ENCODE results near the gene JMJD1C.

DNA sequence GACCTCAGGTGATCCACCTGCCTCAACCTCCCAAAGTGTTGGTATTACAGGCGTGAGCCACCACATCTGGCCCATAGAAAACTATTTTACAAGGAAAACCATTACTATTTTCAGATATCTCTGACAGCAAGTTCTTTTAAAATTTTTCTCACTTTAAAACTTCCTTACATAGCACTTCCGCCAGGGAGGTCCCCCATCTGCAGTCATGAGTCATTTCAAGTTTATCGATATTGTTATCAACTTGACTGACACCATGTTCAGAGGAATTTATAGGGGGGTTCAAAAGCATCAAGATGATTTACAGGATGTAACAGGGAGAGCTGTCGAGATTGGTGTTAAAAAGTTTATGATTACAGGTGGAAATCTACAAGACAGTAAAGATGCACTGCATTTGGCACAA lies 243.8 kb downstream of the JMJD1C start:
- TF ChIP-seq, protein P1, sequence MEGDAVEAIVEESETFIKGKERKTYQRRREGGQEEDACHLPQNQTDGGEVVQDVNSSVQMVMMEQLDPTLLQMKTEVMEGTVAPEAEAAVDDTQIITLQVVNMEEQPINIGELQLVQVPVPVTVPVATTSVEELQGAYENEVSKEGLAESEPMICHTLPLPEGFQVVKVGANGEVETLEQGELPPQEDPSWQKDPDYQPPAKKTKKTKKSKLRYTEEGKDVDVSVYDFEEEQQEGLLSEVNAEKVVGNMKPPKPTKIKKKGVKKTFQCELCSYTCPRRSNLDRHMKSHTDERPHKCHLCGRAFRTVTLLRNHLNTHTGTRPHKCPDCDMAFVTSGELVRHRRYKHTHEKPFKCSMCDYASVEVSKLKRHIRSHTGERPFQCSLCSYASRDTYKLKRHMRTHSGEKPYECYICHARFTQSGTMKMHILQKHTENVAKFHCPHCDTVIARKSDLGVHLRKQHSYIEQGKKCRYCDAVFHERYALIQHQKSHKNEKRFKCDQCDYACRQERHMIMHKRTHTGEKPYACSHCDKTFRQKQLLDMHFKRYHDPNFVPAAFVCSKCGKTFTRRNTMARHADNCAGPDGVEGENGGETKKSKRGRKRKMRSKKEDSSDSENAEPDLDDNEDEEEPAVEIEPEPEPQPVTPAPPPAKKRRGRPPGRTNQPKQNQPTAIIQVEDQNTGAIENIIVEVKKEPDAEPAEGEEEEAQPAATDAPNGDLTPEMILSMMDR (IDR thresholded peaks at IDR 0.05) = no peak
- no peak for TF ChIP-seq POLR2A (IDR thresholded peaks at IDR 0.05)

All from adrenal gland (tissue), 5 donors.